OCI-LY3 (cell line): ENCODE data around the gene TSNAX.
A peak's percentile ranks its signal among the peaks of the same experiment; 100 is the strongest.

ENCODE experiments used
- H2AFZ ChIP-seq: fragments of 200-600, 300-600 bp; shearing (Covaris generic); 2 replicates; pipeline ENCODE4 v1.6.0; 2014; ENCODE audit warnings: antibody characterized with exemption, low read depth, low read length
- H3K27ac ChIP-seq: fragments of 200-600, 300-600 bp; sonication (generic); 2 replicates; pipeline ENCODE4 v1.5.1; 2014; ENCODE audit warnings: mild to moderate bottlenecking, low read length, moderate library complexity, mixed read lengths
- H3K27me3 ChIP-seq: fragments of 200-600, 300-600 bp; sonication (generic); 2 replicates; pipeline ENCODE4 v1.6.1; 2014; ENCODE audit warnings: low read depth, low read length, mixed read lengths
- H3K36me3 ChIP-seq: fragments of 200-600, 300-600 bp; sonication (generic); replicated peaks from 2 replicates; pipeline ENCODE3; 2014; ENCODE audit warnings: low read depth, low read length, mixed read lengths
- H3K4me1 ChIP-seq: fragments of 300-600, 200-600 bp; sonication (generic); 2 replicates; pipeline ENCODE4 v1.6.1; 2014; ENCODE audit warnings: low read length, mixed read lengths
- H3K4me2 ChIP-seq: fragments of 200-600, 300-600 bp; sonication (generic); 2 replicates; pipeline ENCODE4 v1.6.1; 2014; ENCODE audit warnings: low read length, mixed read lengths
- H3K4me3 ChIP-seq: fragments of 300-600, 200-600 bp; sonication (generic); 2 replicates; pipeline ENCODE4 v1.5.1; 2014; ENCODE audit warnings: antibody characterized with exemption, mild to moderate bottlenecking, low read length, moderate library complexity
- H3K79me2 ChIP-seq: fragments of 300-600, 200-600 bp; shearing (Covaris generic); 2 replicates; pipeline ENCODE4 v1.6.1; 2014; ENCODE audit warnings: mild to moderate bottlenecking, low read length, mixed read lengths
- H3K9ac ChIP-seq: fragments of 300-600, 200-600 bp; shearing (Covaris generic); 2 replicates; pipeline ENCODE4 v1.6.0; 2014; ENCODE audit warnings: mild to moderate bottlenecking, low read length, moderate library complexity
- H3K9me3 ChIP-seq: fragments of 200-600, 300-600 bp; shearing (Covaris generic); 2 replicates; pipeline ENCODE4 v1.6.1; 2014; ENCODE audit warnings: low read length, mixed read lengths; ENCODE audit not compliant: insufficient read depth
- H4K20me1 ChIP-seq: fragments of 200-600, 300-600 bp; sonication (generic); 2 replicates; pipeline ENCODE4 v1.6.1; 2016; ENCODE audit warnings: low read length, mixed read lengths; ENCODE audit not compliant: insufficient read depth
- EZH2phosphoT487 ChIP-seq: fragments of 200-600 bp; shearing (Covaris generic); IDR thresholded peaks from 2 replicates; pipeline ENCODE4 v1.6.1; 2018; ENCODE audit warnings: antibody characterized with exemption, mixed run types, low read depth
- TF ChIP-seq, protein P1 (sequence below): fragments of 200-600, 300-600 bp; sonication (generic); IDR thresholded peaks from 2 replicates; pipeline ENCODE4 v1.5.1; 2014; ENCODE audit warnings: antibody characterized with exemption, low read length, low read depth

TSNAX gene

DNA sequence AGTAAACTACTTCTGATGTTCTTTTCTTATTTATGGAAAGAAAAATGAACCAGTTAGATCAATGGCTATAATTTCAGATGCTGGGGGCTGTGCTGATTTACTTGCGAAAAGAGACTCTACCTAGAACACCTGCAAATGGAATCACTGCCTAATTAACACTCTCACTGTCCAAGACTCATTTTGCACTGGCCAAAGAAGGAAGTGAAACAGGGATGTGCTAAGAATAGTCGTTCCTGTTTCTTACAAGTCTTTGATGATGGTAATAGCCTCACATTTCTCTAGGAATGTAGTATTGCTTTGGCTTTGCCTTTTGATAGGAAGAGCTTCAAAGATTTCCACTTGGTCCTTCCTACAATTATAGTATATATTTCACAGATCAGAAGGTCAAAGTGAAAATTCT is 12.7 kb upstream of the TSNAX start:
- H3K27me3 ChIP-seq: no peaks in the 10 kb centered on the region
- H3K4me1 ChIP-seq: peaks cover 44% of the 10 kb centered on the region
- peak overlapping the region; percentile 35 for H3K4me3 ChIP-seq
- peak overlapping the region; percentile 58 for H3K4me2 ChIP-seq
- H3K27ac ChIP-seq: peak overlapping the region; percentile 2; the same call in 1 of the 2 replicates
- no peaks in the 10 kb centered on the region for H4K20me1 ChIP-seq
- no peaks in the 10 kb centered on the region for H3K79me2 ChIP-seq
- no peak overlapping the region for H2AFZ ChIP-seq
- no peak for TF ChIP-seq EZH2phosphoT487
- TF ChIP-seq, protein P1, sequence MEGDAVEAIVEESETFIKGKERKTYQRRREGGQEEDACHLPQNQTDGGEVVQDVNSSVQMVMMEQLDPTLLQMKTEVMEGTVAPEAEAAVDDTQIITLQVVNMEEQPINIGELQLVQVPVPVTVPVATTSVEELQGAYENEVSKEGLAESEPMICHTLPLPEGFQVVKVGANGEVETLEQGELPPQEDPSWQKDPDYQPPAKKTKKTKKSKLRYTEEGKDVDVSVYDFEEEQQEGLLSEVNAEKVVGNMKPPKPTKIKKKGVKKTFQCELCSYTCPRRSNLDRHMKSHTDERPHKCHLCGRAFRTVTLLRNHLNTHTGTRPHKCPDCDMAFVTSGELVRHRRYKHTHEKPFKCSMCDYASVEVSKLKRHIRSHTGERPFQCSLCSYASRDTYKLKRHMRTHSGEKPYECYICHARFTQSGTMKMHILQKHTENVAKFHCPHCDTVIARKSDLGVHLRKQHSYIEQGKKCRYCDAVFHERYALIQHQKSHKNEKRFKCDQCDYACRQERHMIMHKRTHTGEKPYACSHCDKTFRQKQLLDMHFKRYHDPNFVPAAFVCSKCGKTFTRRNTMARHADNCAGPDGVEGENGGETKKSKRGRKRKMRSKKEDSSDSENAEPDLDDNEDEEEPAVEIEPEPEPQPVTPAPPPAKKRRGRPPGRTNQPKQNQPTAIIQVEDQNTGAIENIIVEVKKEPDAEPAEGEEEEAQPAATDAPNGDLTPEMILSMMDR: no peak
- no peak overlapping the region for H3K9ac ChIP-seq
- H3K36me3 ChIP-seq: no peaks in the 10 kb centered on the region
- no peaks in the 10 kb centered on the region for H3K9me3 ChIP-seq

DNA sequence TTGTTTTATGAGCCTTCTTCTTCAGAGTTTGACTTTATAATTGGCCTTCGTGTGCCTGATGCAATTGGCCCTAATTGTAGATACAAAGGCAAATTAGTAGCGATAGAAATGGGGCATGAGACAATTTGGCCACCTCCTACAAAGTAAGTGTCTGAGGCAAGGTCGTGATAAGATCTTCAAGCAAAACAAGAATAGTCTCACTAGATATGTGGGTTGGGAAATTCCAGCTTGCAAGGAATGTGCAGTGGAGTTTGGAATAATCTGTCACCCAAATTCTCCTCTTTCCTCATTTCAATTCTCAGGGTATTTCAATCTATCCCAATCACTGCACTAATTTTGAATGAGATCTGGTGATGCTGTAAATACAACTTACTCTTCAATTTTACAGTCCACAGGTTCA is 11.4 kb upstream of the TSNAX start:
- H3K79me2 ChIP-seq: no peaks in the 10 kb centered on the region
- no peak overlapping the region for H3K9ac ChIP-seq
- H4K20me1 ChIP-seq: no peaks in the 10 kb centered on the region
- peaks cover 35% of the 10 kb centered on the region for H3K4me1 ChIP-seq
- no peak for TF ChIP-seq EZH2phosphoT487
- TF ChIP-seq, protein P1: no peak
- no peaks in the 10 kb centered on the region for H3K36me3 ChIP-seq
- no peak overlapping the region for H3K4me2 ChIP-seq
- no peak overlapping the region for H3K27ac ChIP-seq
- H3K4me3 ChIP-seq: no peak overlapping the region
- H3K27me3 ChIP-seq: no peaks in the 10 kb centered on the region
- H3K9me3 ChIP-seq: no peaks in the 10 kb centered on the region
- H2AFZ ChIP-seq: no peak overlapping the region

DNA sequence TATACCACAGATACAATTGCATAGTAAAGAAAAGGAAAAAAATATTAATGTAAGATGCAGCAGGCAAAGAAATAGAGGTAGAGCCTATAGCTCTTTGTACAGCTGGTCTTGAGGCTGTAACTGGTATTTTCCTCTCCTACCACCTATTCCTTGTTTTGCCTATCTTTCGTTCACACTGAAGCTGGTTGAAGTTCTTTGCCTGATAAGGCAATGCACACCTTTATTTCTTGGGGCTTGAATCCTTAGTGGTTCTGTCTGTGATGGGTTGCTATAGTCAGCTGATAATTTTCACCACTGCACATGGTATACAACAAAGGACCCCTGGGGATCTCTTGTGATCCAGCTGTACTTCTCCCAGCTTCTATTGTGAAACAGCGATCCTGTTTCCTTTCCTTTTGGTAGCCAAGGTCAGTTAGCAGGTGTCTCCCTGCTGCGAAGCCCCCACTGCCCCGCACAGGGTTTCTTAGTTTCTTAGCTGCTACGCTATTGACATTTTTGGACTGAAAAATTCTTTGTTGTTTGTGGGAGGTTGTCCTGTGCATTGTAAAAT is 9.9 kb upstream of the TSNAX start:
- no peaks in the 10 kb centered on the region for H3K27me3 ChIP-seq
- no peak overlapping the region for H3K27ac ChIP-seq
- H3K36me3 ChIP-seq: no peaks in the 10 kb centered on the region
- H3K4me3 ChIP-seq: no peak overlapping the region
- peaks cover 29% of the 10 kb centered on the region for H3K4me1 ChIP-seq
- no peaks in the 10 kb centered on the region for H3K9me3 ChIP-seq
- TF ChIP-seq EZH2phosphoT487: no peak
- TF ChIP-seq, protein P1: no peak
- H3K9ac ChIP-seq: no peak overlapping the region
- no peak overlapping the region for H2AFZ ChIP-seq
- H3K79me2 ChIP-seq: no peaks in the 10 kb centered on the region
- H4K20me1 ChIP-seq: no peaks in the 10 kb centered on the region
- no peak overlapping the region for H3K4me2 ChIP-seq

DNA sequence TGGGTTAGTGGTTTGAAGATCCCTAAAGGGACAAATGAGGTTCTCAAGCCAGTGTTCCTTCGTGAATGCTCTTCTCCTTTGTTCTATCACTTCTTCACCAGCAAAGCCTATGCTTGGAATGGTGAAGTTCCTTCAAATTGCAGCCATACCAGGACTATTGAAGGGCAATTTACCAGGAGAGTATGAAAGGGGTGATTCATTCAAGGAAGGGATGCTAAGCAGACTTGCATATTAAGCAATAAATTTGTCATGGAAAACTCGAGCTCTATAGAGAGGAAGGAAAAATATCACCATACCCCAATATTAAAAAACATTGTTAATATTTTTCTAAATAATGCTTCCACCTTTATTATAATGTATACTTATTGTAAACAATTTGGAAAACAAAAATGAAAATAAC is 9.3 kb upstream of the TSNAX start:
- H3K4me3 ChIP-seq: no peak overlapping the region

More for the DNA sequence above, 9.3 kb upstream of the TSNAX start:
- Histone ChIP-seq H3K9me3 (no peaks in the 10 kb centered on the region), H3K4me1 (peaks cover 25% of the 10 kb centered on the region), H4K20me1 (no peaks in the 10 kb centered on the region), H3K4me2 (no peak overlapping the region), H3K79me2 (no peaks in the 10 kb centered on the region), H2AFZ (no peak overlapping the region), H3K27me3 (no peaks in the 10 kb centered on the region), H3K27ac (no peak overlapping the region), H3K9ac (no peak overlapping the region), H3K36me3 (no peaks in the 10 kb centered on the region)
- TF ChIP-seq, protein P1: no peak
- TF ChIP-seq EZH2phosphoT487: no peak
